Subcutaneous adipose tissue (tissue), 4 donors: ENCODE data around the gene MAST2. TPM values are rescaled to one million over a fixed set of nuclear protein-coding genes. Genes with fewer than 3 reads are reported as not detected.

Experiments
- CTCF ChIP-seq: fragments of 450-650 bp; IDR thresholded peaks from one replicate; pipeline ENCODE4 v1.5.1; 2016; ENCODE audit warnings: low read depth, mild to moderate bottlenecking, control low read depth, antibody characterized with exemption, moderate library complexity
- total RNA-seq, 4 donors: library from RNA; depleted of rRNA; stranded (reverse); fragments of >200 nt; gene quantifications; one replicate each; pipeline ENCODE4 v1.1.0, GENCODE V29; 2016

Gene MAST2
- total RNA-seq, 4 donors from 2014 or later = 13.4 to 23.3 (median 18.2) TPM

GRCh38 chr1:45891087-45891486 lies 87.7 kb downstream of the MAST2 start:
- TF ChIP-seq CTCF = no peak

- TF ChIP-seq CTCF = no peak
These were observed 88.8 kb downstream of the MAST2 start for GRCh38 chr1:45892068-45892785.

GRCh38 chr1:45894331-45894730 lies 90.9 kb downstream of the MAST2 start:
- no peak for TF ChIP-seq CTCF

- TF ChIP-seq CTCF = no peak
These were observed 91.5 kb downstream of the MAST2 start for GRCh38 chr1:45894921-45895320.

GRCh38 chr1:45895406-45895805 lies 92.0 kb downstream of the MAST2 start:
- no peak for TF ChIP-seq CTCF

GRCh38 chr1:45906883-45907282 lies 103.5 kb downstream of the MAST2 start:
- no peak for TF ChIP-seq CTCF

GRCh38 chr1:45908611-45909140 lies 105.3 kb downstream of the MAST2 start:
- TF ChIP-seq CTCF = no peak
